ENCODE measurements around the gene RNF20. TPM values are rescaled to one million over a fixed set of nuclear protein-coding genes. Genes with fewer than 3 reads are reported as not detected.

RNF20 gene
- total and polyA plus RNA-seq, 2 of the 13 experiments (the other 11 are each of a cell fraction or from before 2014, with no cell fraction given) = 12.7 to 37.6 TPM

DNA sequence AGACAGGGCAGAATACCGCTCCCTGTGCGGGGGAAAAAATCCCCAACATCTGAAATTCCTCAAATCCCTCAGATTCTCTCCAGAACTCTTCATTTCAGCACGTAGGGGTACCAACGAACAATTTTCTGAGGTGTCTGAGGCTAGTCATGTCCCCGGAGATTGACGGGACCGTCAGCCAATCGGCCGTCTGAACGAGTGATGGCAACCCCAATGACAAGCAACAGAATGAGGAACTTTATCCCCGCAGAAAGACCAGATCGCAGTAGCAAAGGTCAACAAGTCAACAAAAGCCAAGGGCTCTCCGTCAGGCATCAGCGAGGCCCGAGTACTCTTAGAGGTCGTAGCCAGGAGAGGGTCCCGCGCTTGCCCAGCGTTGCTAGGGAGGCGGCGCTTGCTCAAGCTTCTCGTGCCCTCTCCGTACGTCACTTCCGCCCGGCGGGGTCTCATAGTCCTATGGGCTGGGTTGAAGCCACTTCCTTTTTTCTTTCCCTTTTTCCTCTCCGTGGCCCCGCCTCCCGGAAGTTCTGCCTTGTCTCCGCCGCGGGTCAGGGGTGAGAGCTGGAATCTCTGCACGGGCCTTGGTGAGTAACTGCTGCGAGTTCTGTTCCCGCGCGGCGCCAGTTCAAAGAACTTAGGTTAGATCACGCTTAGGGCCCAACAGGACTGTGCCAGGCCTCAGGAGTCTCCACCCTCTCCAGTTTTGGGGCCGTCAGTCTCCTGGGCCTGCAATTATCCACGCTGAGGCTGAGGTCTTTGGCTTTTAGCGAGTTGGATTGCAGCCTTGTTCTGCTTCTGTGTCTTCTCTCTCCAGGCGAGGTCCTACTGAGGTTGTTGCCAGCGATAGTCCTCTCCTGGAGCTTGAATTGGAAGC is at the start of gene RNF20 (continued):
- TF ChIP-seq, protein P1, sequence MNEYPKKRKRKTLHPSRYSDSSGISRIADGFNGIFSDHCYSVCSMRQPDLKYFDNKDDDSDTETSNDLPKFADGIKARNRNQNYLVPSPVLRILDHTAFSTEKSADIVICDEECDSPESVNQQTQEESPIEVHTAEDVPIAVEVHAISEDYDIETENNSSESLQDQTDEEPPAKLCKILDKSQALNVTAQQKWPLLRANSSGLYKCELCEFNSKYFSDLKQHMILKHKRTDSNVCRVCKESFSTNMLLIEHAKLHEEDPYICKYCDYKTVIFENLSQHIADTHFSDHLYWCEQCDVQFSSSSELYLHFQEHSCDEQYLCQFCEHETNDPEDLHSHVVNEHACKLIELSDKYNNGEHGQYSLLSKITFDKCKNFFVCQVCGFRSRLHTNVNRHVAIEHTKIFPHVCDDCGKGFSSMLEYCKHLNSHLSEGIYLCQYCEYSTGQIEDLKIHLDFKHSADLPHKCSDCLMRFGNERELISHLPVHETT (CRISPR knock-in tag; conservative IDR thresholded peaks at IDR 0.05) = no peak; the same call in 1 of the 2 replicates
- TF ChIP-seq ZNF230 (CRISPR knock-in tag; IDR thresholded peaks at IDR 0.05) = peak; percentile 96
- TF ChIP-seq, protein P2, sequence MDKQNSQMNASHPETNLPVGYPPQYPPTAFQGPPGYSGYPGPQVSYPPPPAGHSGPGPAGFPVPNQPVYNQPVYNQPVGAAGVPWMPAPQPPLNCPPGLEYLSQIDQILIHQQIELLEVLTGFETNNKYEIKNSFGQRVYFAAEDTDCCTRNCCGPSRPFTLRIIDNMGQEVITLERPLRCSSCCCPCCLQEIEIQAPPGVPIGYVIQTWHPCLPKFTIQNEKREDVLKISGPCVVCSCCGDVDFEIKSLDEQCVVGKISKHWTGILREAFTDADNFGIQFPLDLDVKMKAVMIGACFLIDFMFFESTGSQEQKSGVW (CRISPR knock-in tag; IDR thresholded peaks at IDR 0.05; ENCODE audit: borderline replicate concordance) = no peak
- no peak for TF ChIP-seq FOXM1 (CRISPR knock-in tag; IDR thresholded peaks at IDR 0.05)
- TF ChIP-seq, protein P3, sequence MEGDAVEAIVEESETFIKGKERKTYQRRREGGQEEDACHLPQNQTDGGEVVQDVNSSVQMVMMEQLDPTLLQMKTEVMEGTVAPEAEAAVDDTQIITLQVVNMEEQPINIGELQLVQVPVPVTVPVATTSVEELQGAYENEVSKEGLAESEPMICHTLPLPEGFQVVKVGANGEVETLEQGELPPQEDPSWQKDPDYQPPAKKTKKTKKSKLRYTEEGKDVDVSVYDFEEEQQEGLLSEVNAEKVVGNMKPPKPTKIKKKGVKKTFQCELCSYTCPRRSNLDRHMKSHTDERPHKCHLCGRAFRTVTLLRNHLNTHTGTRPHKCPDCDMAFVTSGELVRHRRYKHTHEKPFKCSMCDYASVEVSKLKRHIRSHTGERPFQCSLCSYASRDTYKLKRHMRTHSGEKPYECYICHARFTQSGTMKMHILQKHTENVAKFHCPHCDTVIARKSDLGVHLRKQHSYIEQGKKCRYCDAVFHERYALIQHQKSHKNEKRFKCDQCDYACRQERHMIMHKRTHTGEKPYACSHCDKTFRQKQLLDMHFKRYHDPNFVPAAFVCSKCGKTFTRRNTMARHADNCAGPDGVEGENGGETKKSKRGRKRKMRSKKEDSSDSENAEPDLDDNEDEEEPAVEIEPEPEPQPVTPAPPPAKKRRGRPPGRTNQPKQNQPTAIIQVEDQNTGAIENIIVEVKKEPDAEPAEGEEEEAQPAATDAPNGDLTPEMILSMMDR (CRISPR knock-in tag; IDR thresholded peaks at IDR 0.05) = 0 out of 2 replicates have a peak, but pooled peaks have one; percentile 2
- TF ChIP-seq TRIM24 (CRISPR knock-in tag; IDR thresholded peaks at IDR 0.05) = no peak
- no peak for TF ChIP-seq ZBTB7A (CRISPR knock-in tag; IDR thresholded peaks at IDR 0.05)
- peak; percentile 42; the same call in 1 of the 2 replicates for TF ChIP-seq ZNF83 (CRISPR knock-in tag; IDR thresholded peaks at IDR 0.05; ENCODE audit: borderline replicate concordance)
- peak; percentile 57; the same call in 1 of the 2 replicates for TF ChIP-seq BORCS8-MEF2B (CRISPR knock-in tag; IDR thresholded peaks at IDR 0.05)
- peak; percentile 74; the same call in 1 of the 2 replicates for TF ChIP-seq RFX3 (CRISPR knock-in tag; IDR thresholded peaks at IDR 0.05)
- TF ChIP-seq, protein P4, sequence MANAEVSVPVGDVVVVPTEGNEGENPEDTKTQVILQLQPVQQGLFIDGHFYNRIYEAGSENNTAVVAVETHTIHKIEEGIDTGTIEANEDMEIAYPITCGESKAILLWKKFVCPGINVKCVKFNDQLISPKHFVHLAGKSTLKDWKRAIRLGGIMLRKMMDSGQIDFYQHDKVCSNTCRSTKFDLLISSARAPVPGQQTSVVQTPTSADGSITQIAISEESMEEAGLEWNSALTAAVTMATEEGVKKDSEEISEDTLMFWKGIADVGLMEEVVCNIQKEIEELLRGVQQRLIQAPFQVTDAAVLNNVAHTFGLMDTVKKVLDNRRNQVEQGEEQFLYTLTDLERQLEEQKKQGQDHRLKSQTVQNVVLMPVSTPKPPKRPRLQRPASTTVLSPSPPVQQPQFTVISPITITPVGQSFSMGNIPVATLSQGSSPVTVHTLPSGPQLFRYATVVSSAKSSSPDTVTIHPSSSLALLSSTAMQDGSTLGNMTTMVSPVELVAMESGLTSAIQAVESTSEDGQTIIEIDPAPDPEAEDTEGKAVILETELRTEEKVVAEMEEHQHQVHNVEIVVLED (CRISPR knock-in tag; IDR thresholded peaks at IDR 0.05; ENCODE audit: borderline replicate concordance) = peak; percentile 53; the same call in 1 of the 2 replicates
- no peak for TF ChIP-seq ETV6 (CRISPR knock-in tag; conservative IDR thresholded peaks at IDR 0.05)
- peak; percentile 91 for TF ChIP-seq SAP130 (CRISPR knock-in tag; IDR thresholded peaks at IDR 0.05; ENCODE audit: low read depth)
- TF ChIP-seq TGIF2 (CRISPR knock-in tag; IDR thresholded peaks at IDR 0.05) = 0 out of 2 replicates have a peak, but pooled peaks have one; percentile 16
- peak; percentile 26 for TF ChIP-seq SRSF1 (optimal IDR thresholded peaks at IDR 0.05; ENCODE audit: low read depth, low read length)
- no peak for TF ChIP-seq ZNF496 (CRISPR knock-in tag; IDR thresholded peaks at IDR 0.05; ENCODE audit: insufficient replicate concordance)
- TF ChIP-seq MYC (CRISPR knock-in tag; IDR thresholded peaks at IDR 0.05; ENCODE audit: borderline replicate concordance) = peak; percentile 44; the same call in 1 of the 2 replicates
- TF ChIP-seq, protein P5, sequence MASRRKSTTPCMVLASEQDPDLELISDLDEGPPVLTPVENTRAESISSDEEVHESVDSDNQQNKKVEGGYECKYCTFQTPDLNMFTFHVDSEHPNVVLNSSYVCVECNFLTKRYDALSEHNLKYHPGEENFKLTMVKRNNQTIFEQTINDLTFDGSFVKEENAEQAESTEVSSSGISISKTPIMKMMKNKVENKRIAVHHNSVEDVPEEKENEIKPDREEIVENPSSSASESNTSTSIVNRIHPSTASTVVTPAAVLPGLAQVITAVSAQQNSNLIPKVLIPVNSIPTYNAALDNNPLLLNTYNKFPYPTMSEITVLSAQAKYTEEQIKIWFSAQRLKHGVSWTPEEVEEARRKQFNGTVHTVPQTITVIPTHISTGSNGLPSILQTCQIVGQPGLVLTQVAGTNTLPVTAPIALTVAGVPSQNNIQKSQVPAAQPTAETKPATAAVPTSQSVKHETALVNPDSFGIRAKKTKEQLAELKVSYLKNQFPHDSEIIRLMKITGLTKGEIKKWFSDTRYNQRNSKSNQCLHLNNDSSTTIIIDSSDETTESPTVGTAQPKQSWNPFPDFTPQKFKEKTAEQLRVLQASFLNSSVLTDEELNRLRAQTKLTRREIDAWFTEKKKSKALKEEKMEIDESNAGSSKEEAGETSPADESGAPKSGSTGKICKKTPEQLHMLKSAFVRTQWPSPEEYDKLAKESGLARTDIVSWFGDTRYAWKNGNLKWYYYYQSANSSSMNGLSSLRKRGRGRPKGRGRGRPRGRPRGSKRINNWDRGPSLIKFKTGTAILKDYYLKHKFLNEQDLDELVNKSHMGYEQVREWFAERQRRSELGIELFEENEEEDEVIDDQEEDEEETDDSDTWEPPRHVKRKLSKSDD (CRISPR knock-in tag; IDR thresholded peaks at IDR 0.05; ENCODE audit: low read depth) = no peak
- no peak for TF ChIP-seq ZNF207 (IDR thresholded peaks at IDR 0.05; ENCODE audit: borderline replicate concordance)
- TF ChIP-seq YEATS2 (CRISPR knock-in tag; IDR thresholded peaks at IDR 0.05; ENCODE audit: borderline replicate concordance) = peak; percentile 82
- TF ChIP-seq ATAD3A (CRISPR knock-in tag; IDR thresholded peaks at IDR 0.05) = no peak

Measured in HepG2 (cell line).